ENCODE measurements around the gene TSEN15. TPM values are rescaled to one million over a fixed set of nuclear protein-coding genes. Genes with fewer than 3 reads are reported as not detected.

The TSEN15 gene
- total and polyA plus RNA-seq, 2 of the 13 experiments (the other 11 are each of a cell fraction or from before 2014, with no cell fraction given): 25.6 to 35.8 TPM

DNA sequence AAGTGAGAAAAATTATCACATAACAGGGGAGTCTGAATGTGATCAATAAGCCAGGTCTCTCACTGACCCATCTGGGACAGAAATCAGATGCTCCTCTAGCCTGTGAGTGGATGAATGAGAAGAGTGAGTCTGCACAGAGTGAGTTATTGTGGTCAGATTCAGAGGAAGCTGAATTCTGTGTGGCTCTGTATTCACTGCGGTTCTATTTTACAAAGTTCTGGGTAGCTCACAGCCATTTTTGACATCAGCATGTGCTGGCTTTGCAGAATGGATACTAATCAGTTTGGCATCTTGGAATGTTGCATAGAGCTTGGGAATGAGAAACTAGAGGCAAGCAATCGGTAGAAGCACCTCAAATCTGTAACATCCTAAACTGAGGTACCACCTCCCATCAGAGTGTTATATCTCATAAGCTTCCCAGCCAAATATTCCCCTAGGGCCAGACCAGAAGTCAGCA is 17.8 kb upstream of the TSEN15 start:
- ChIA-PET CTCF (ENCODE audit: low intra/inter-chr PET ratio, low total read pairs) (no interaction called here), POLR2A (no interaction called here)
- Histone ChIP-seq H3K9me3 (ENCODE audit: low read length) (no peaks in the 10 kb centered on the region), H2AFZ (ENCODE audit: low read length) (no peak overlapping the region), H3K36me3 (replicated peaks in 1 of 2; ENCODE audit: control insufficient read depth in 1 of 2, insufficient read depth in 2 of 2, low read length in 2 of 2) (no peaks in the 10 kb centered on the region), H3K4me3 (replicated peaks in 1 of 3; ENCODE audit: insufficient read depth in 1 of 3, low read depth in 2 of 3, low read length in 3 of 3) (no peak overlapping the region), H3K9ac (ENCODE audit: insufficient read depth, low read depth, low read length) (no peak overlapping the region), H4K20me1 (ENCODE audit: insufficient read depth, low read length) (no peaks in the 10 kb centered on the region), H3K4me2 (ENCODE audit: low read depth, low read length) (no peak overlapping the region), H3K27me3 (ENCODE audit: control insufficient read depth in 1 of 2, insufficient read depth in 2 of 2, low read length in 2 of 2) (peaks cover 1 to 37% of the 10 kb centered on the region in 2 experiments; a peak in 4 of 5 replicates), H3K27ac (ENCODE audit: extremely low read length, insufficient read depth, low read length) (no peak overlapping the region), H3K4me1 (ENCODE audit: insufficient read depth, low read length) (peaks cover 35% of the 10 kb centered on the region), H3K79me2 (ENCODE audit: insufficient read depth, low read length) (no peaks in the 10 kb centered on the region)
- no peak for DNase-seq (ENCODE audit: low spot score)
- no peak for TF ChIP-seq ZC3H4 (CRISPR knock-in tag; IDR thresholded peaks at IDR 0.05; ENCODE audit: borderline replicate concordance)
- TF ChIP-seq ZNF263 (CRISPR knock-in tag; IDR thresholded peaks at IDR 0.05): no peak
- TF ChIP-seq EP300 (IDR thresholded peaks at IDR 0.05; ENCODE audit: low read depth in 2 of 2, low read length in 2 of 2): no peak
- no peak for TF ChIP-seq EP300 (CRISPR knock-in tag; IDR thresholded peaks at IDR 0.05; ENCODE audit: borderline replicate concordance)
- no peak for TF ChIP-seq NPAS2 (CRISPR knock-in tag; IDR thresholded peaks at IDR 0.05; ENCODE audit: borderline replicate concordance)
- no peak for TF ChIP-seq FOXO1 (CRISPR knock-in tag; IDR thresholded peaks at IDR 0.05)
- no peak for TF ChIP-seq ZNF780A (CRISPR knock-in tag; IDR thresholded peaks at IDR 0.05)
- TF ChIP-seq, protein P1, sequence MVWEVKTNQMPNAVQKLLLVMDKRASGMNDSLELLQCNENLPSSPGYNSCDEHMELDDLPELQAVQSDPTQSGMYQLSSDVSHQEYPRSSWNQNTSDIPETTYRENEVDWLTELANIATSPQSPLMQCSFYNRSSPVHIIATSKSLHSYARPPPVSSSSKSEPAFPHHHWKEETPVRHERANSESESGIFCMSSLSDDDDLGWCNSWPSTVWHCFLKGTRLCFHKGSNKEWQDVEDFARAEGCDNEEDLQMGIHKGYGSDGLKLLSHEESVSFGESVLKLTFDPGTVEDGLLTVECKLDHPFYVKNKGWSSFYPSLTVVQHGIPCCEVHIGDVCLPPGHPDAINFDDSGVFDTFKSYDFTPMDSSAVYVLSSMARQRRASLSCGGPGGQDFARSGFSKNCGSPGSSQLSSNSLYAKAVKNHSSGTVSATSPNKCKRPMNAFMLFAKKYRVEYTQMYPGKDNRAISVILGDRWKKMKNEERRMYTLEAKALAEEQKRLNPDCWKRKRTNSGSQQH (CRISPR knock-in tag; IDR thresholded peaks at IDR 0.05; ENCODE audit: low read depth): no peak
- BruUV-seq (replicated peaks): no TSS peak
- 17% methylated on average over 2 of the region's 2 CpGs for WGBS (ENCODE audit: low lambda C conversion rate)
- in situ Hi-C loops (cut with HindIII; ENCODE audit: extremely low pct_ligation_motif_present, low pct_unique_long_range_greater_than_20kb): no loop called here
- no peak for FAIRE-seq
- intact Hi-C loops (cut with micrococcal nuclease; ENCODE audit: unreplicated experiment): loop anchor here (10.0 kb wide), 1 partner anchor 189 kb away; no protein-coding TSS in a partner anchor
- no peak for ATAC-seq

Measured in HepG2 (cell line).